ENCODE results near the gene FRA10AC1.

FRA10AC1 gene

GRCh38 chr10:93622942-93623341 is 79.5 kb downstream of the FRA10AC1 start:
- DNase-seq: no peak

- DNase-seq: no peak
Measured at GRCh38 chr10:93620925-93621324, 81.5 kb downstream of the FRA10AC1 start.

Data from islet precursor cell (in vitro differentiated cells).